ENCODE results near the gene ARHGAP6. TPM values are rescaled to one million over a fixed set of nuclear protein-coding genes. Genes with fewer than 3 reads are reported as not detected.
"Not testable (repeated sequence)": the region's sequence is repeated elsewhere in the genome, so short reads cannot be mapped to it uniquely, and the experiment has no call there.

Gene ARHGAP6
- total RNA-seq, 3 donors from 2014 or later = 0.08 to 0.10 TPM; not detected in 1

DNA sequence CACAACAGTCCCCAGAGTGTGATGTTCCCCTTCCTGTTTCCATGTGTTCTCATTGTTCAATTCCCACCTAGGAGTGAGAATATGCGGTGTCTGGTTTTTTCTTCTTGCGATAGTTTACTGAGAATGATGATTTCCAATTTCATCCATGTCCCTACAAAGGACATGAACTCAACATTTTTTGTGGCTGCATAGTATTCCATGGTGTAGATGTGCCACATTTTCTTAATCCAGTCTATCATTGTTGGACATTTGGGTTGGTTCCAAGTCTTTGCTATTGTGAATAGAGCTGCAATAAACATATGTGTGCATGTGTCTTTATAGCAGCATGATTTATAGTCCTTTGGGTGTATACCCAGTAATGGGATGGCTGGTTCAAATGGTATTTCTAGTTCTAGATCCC, 174.3 kb downstream of the ARHGAP6 start:
- H3K4me3 Mint-ChIP-seq; H3K36me3 Mint-ChIP-seq (ENCODE audit: insufficient read depth); H3K4me1 Mint-ChIP-seq (ENCODE audit: low read depth); H3K27me3 Mint-ChIP-seq (ENCODE audit: low read depth); DNase-seq; ATAC-seq; H3K9me3 Mint-ChIP-seq: not testable (repeated sequence)

DNA sequence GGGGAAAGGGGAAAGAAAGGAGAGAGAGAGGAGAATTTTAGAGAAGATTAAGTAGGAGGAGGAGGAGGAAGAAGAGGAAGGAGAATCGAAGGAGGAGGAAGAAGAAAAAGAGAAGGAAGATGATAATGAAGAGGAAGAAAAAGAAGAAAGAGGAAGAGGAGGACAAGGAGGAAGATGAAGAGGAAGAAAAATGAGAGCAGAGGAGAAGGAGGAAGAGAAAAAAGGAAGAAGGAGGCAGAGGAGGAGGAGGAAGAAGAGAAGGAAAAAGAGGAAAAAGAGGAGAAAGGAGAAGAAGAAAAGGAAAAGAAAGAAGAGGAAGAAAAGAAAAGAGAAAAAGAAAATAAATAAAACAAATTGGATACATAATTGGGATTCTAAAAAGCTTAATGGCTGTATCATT, 181.4 kb downstream of the ARHGAP6 start:
- Mint-ChIP-seq H3K36me3 (ENCODE audit: insufficient read depth) (no peaks in the 10 kb centered on the region), H3K9me3 (no peaks in the 10 kb centered on the region), H3K4me3 (no peak overlapping the region), H3K27me3 (ENCODE audit: low read depth) (peaks cover 15% of the 10 kb centered on the region), H3K4me1 (ENCODE audit: low read depth) (no peaks in the 10 kb centered on the region)
- no peak for ATAC-seq
- no peak for DNase-seq

- Mint-ChIP-seq H3K9me3 (no peaks in the 10 kb centered on the region), H3K4me1 (ENCODE audit: low read depth) (no peaks in the 10 kb centered on the region), H3K36me3 (ENCODE audit: insufficient read depth) (no peaks in the 10 kb centered on the region), H3K27me3 (ENCODE audit: low read depth) (peaks cover 9% of the 10 kb centered on the region), H3K4me3 (no peak overlapping the region)
- no peak for DNase-seq
- no peak for ATAC-seq
These were observed 184.7 kb downstream of the ARHGAP6 start for GRCh38 chrX:11481035-11481434.

GRCh38 chrX:11480626-11481025, 185.1 kb downstream of the ARHGAP6 start:
- no peaks in the 10 kb centered on the region for H3K4me1 Mint-ChIP-seq (ENCODE audit: low read depth)
- no peaks in the 10 kb centered on the region for H3K9me3 Mint-ChIP-seq
- no peaks in the 10 kb centered on the region for H3K36me3 Mint-ChIP-seq (ENCODE audit: insufficient read depth)
- no peak overlapping the region for H3K4me3 Mint-ChIP-seq
- DNase-seq = no peak
- peaks cover 9% of the 10 kb centered on the region for H3K27me3 Mint-ChIP-seq (ENCODE audit: low read depth)
- no peak for ATAC-seq

DNA sequence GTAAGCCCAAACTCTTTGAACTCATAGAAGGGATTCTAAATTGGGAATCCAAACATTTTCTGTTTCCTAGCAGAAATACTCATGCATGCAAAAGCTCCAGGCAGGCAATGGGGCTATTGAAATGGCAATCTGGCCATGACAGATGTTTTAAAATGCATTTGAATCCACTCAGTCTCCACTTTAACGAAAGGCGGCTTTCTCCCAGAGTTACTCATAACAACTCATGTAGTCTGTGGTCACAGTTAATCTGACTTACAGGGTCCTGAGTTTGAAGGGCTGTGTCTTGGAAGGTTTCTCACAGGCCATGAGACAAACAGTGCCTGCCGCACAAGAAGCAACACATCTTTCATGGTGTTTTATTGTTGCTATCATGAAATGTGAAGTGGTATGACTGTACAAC, 186.8 kb downstream of the ARHGAP6 start:
- no peaks in the 10 kb centered on the region for H3K4me1 Mint-ChIP-seq (ENCODE audit: low read depth)
- no peak for DNase-seq
- H3K4me3 Mint-ChIP-seq = no peak overlapping the region
- H3K36me3 Mint-ChIP-seq (ENCODE audit: insufficient read depth) = no peaks in the 10 kb centered on the region
- H3K27me3 Mint-ChIP-seq (ENCODE audit: low read depth) = peaks cover 9% of the 10 kb centered on the region
- H3K9me3 Mint-ChIP-seq = no peaks in the 10 kb centered on the region
- ATAC-seq = no peak

DNA sequence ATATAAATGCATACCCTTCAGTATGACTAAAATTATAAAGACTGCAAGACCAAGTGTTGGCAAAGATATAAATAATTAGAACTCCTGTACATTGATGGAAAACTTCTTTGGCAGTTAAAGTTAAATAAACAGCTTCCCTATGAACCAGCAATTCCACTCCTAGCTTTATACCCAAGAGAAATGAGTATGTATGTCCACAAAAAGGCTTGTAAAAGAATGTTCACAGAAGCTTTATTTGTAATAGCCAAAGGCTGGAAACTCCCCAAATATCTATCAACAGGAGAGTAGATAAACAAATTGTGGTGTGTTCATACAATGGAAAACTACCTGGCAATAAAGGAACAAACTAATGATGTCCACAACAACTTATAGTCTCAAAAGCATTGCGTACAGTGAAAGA, 187.7 kb downstream of the ARHGAP6 start:
- H3K27me3 Mint-ChIP-seq (ENCODE audit: low read depth) = peaks cover 5% of the 10 kb centered on the region
- no peaks in the 10 kb centered on the region for H3K9me3 Mint-ChIP-seq
- H3K4me3 Mint-ChIP-seq = no peak overlapping the region
- H3K36me3 Mint-ChIP-seq (ENCODE audit: insufficient read depth) = no peaks in the 10 kb centered on the region
- no peaks in the 10 kb centered on the region for H3K4me1 Mint-ChIP-seq (ENCODE audit: low read depth)
- ATAC-seq (no peak), DNase-seq (no peak)

DNA sequence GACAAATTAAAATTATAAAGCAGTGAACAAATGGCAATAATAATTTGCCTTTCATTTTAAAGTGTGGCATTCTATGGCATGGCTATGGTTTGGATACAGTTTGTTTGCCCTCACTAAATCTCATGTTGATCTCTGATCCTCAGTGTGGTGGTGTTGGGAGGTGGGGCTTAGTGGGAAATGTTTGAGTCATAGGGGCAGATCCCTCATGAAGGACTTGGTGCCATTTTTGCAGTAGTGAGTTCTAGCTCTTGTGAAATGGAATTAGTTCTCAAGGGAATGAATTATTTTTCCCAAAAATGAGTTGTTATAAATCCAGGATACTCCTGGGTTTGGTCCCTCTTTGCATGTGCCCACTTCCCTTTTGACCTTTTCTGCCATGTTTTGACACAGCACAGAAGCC, 191.1 kb downstream of the ARHGAP6 start:
- ATAC-seq = no peak

DNA sequence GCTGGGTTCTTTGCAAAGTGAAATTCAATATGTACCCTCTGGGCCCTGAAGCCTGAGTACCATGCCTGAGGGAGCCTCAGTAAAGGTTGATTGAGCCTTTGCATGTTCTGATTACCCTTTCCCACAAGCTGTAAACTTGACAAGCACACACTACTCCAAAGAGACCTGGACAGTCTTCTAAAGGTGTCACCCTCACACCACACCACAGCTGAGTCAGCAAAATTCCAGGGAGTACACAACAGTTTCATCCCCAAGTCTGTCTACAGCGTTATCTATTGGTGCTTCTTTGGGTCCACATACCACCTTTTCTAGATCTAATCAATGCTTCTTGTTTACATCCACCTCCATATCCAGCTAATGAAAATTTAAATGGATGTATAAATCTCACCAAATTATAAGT, 191.7 kb downstream of the ARHGAP6 start:
- Mint-ChIP-seq H3K36me3 (ENCODE audit: insufficient read depth) (no peaks in the 10 kb centered on the region), H3K4me3 (no peak overlapping the region), H3K9me3 (no peaks in the 10 kb centered on the region), H3K4me1 (ENCODE audit: low read depth) (no peaks in the 10 kb centered on the region), H3K27me3 (ENCODE audit: low read depth) (no peaks in the 10 kb centered on the region)
- DNase-seq (no peak), ATAC-seq (no peak)

More for the DNA sequence above, 191.1 kb downstream of the ARHGAP6 start:
- Mint-ChIP-seq H3K4me1 (ENCODE audit: low read depth) (no peaks in the 10 kb centered on the region), H3K36me3 (ENCODE audit: insufficient read depth) (no peaks in the 10 kb centered on the region), H3K4me3 (no peak overlapping the region), H3K27me3 (ENCODE audit: low read depth) (no peaks in the 10 kb centered on the region), H3K9me3 (no peaks in the 10 kb centered on the region)
- no peak for DNase-seq

DNA sequence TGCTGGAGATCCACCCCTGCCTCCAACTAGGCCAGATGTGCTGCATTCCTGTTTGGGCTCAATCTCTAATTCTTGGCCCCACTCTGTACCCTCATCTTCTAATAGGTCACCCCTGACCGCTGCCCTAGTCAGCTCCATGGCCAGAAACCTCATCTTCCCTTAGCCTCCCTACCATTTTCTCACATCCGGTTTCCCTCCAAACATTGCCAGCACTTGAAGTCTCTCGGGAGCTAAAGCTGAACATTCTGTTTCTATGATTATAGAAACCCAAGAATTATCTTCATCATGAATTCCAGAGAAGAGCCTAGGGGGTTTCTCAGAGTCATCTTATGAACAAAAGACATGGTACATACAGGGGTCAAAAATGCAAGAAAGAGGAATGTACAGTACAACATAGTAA, 192.8 kb downstream of the ARHGAP6 start:
- H3K4me1 Mint-ChIP-seq (ENCODE audit: low read depth) = no peaks in the 10 kb centered on the region
- no peaks in the 10 kb centered on the region for H3K9me3 Mint-ChIP-seq
- ATAC-seq (no peak), DNase-seq (no peak)
- H3K4me3 Mint-ChIP-seq = no peak overlapping the region
- H3K27me3 Mint-ChIP-seq (ENCODE audit: low read depth) = no peaks in the 10 kb centered on the region
- no peaks in the 10 kb centered on the region for H3K36me3 Mint-ChIP-seq (ENCODE audit: insufficient read depth)

- H3K4me1 Mint-ChIP-seq (ENCODE audit: low read depth) = no peaks in the 10 kb centered on the region
- no peaks in the 10 kb centered on the region for H3K27me3 Mint-ChIP-seq (ENCODE audit: low read depth)
- no peaks in the 10 kb centered on the region for H3K9me3 Mint-ChIP-seq
- H3K36me3 Mint-ChIP-seq (ENCODE audit: insufficient read depth) = no peaks in the 10 kb centered on the region
- no peak overlapping the region for H3K4me3 Mint-ChIP-seq
- ATAC-seq (no peak), DNase-seq (no peak)
These were observed 193.3 kb downstream of the ARHGAP6 start for GRCh38 chrX:11472381-11472780.

GRCh38 chrX:11470250-11470974, 195.3 kb downstream of the ARHGAP6 start:
- no peaks in the 10 kb centered on the region for H3K36me3 Mint-ChIP-seq (ENCODE audit: insufficient read depth)
- ATAC-seq (no peak), DNase-seq (no peak)
- no peaks in the 10 kb centered on the region for H3K4me1 Mint-ChIP-seq (ENCODE audit: low read depth)
- no peaks in the 10 kb centered on the region for H3K9me3 Mint-ChIP-seq
- no peaks in the 10 kb centered on the region for H3K27me3 Mint-ChIP-seq (ENCODE audit: low read depth)
- H3K4me3 Mint-ChIP-seq = no peak overlapping the region

- no peaks in the 10 kb centered on the region for H3K4me1 Mint-ChIP-seq (ENCODE audit: low read depth)
- DNase-seq (no peak), ATAC-seq (no peak)
- H3K36me3 Mint-ChIP-seq (ENCODE audit: insufficient read depth) = no peaks in the 10 kb centered on the region
- no peaks in the 10 kb centered on the region for H3K27me3 Mint-ChIP-seq (ENCODE audit: low read depth)
- H3K9me3 Mint-ChIP-seq = no peaks in the 10 kb centered on the region
- no peak overlapping the region for H3K4me3 Mint-ChIP-seq
These were observed 199.9 kb downstream of the ARHGAP6 start for GRCh38 chrX:11465648-11466411.

DNA sequence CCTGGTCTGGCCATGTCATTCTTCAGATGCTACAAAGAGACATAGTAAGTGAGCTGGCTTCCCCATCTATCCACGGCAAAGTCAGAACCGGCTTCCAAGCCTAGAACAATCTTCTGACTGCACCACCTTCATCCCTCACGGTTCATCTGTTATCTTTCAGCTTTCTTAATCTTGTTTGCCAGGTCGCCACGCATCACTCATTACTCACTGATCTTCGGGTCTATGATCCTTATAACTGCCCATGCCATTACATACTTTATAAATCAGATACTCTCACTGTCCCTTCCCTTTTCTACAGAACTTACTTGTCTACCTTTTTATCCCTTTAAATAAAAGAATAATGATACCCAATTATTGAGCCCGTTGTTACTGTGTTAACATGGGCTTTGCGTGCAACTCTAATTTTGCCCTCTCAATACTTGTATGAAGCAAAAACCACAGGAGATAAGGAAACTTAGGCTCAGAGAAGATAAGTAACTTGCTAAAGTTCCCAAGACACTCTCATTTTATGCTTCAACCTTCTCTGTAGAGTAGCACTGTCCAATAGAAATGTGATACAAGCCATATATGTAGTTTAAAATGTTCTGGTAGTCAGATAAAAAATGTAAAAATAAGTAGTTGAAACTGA, 200.8 kb downstream of the ARHGAP6 start:
- Mint-ChIP-seq H3K27me3 (ENCODE audit: low read depth) (no peaks in the 10 kb centered on the region), H3K4me1 (ENCODE audit: low read depth) (no peaks in the 10 kb centered on the region), H3K36me3 (ENCODE audit: insufficient read depth) (no peaks in the 10 kb centered on the region), H3K9me3 (no peaks in the 10 kb centered on the region), H3K4me3 (no peak overlapping the region)
- DNase-seq (no peak), ATAC-seq (no peak)

- ATAC-seq (no peak), DNase-seq (no peak)
- H3K27me3 Mint-ChIP-seq (ENCODE audit: low read depth) = no peaks in the 10 kb centered on the region
- H3K4me3 Mint-ChIP-seq = no peak overlapping the region
- no peaks in the 10 kb centered on the region for H3K9me3 Mint-ChIP-seq
- no peaks in the 10 kb centered on the region for H3K36me3 Mint-ChIP-seq (ENCODE audit: insufficient read depth)
- no peaks in the 10 kb centered on the region for H3K4me1 Mint-ChIP-seq (ENCODE audit: low read depth)
These were observed 201.3 kb downstream of the ARHGAP6 start for GRCh38 chrX:11464380-11464779.

DNA sequence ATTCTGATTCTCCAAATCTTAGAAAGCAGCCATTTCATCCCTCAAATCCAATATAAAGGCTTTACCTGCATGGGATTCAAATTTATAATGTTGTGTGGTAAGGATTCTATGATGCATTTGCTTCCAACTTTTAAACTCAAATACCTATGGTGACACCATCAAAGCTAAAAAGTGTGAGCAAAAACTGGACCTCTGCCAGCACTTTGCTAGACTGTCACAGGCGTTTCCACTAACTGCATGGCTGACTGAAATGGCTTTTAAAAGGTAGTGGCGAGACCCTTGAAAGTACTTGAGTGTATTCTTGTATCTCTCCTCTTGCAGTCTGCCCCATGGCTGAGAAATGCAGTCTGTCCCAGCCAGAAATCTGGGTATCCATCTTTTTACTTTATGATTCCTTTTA, 203.1 kb downstream of the ARHGAP6 start:
- H3K9me3 Mint-ChIP-seq = no peaks in the 10 kb centered on the region
- no peaks in the 10 kb centered on the region for H3K4me1 Mint-ChIP-seq (ENCODE audit: low read depth)
- no peak overlapping the region for H3K4me3 Mint-ChIP-seq
- no peaks in the 10 kb centered on the region for H3K27me3 Mint-ChIP-seq (ENCODE audit: low read depth)
- no peak for ATAC-seq
- DNase-seq = no peak
- H3K36me3 Mint-ChIP-seq (ENCODE audit: insufficient read depth) = no peaks in the 10 kb centered on the region

Data from activated T-cell treated with anti-CD3 and anti-CD28 coated beads, Interleukin-2, amount 50 U/mL, for 4 hours (primary cell).